Upper lobe of left lung (tissue), 6 donors: ENCODE results near the gene CDH13. TPM values are rescaled to one million over a fixed set of nuclear protein-coding genes. Genes with fewer than 3 reads are reported as not detected.

Experiments
- ATAC-seq, 2 donors: fragments of 200-7000 bp; cut with Tn5 transposase; one replicate each; pipeline ENCODE4 v1.9.1; 2022; ENCODE audit warnings: mild to moderate bottlenecking in 2 of 2, moderate library complexity in 2 of 2; ENCODE audit not compliant: low FRiP score in 2 of 2
- DNase-seq, 2 donors: peaks; one replicate each; pipeline ENCODE4 v3.0.0-alpha.2; 2019 to 2020
- H3K27ac ChIP-seq, 4 donors: fragments of 200-600 bp; sonication (generic); one replicate each; pipeline ENCODE4 v1.5.1; 2016 to 2019
- H3K27me3 ChIP-seq, 4 donors: fragments of 200-600 bp; sonication (generic); one replicate each; pipeline ENCODE4 v1.5.1; 2017 to 2019
- H3K36me3 ChIP-seq, 4 donors: fragments of 200-600 bp; sonication (generic); one replicate each; pipeline ENCODE4 v1.5.1; 2016 to 2019
- H3K4me1 ChIP-seq, 4 donors: fragments of 200-600 bp; sonication (generic); one replicate each; pipeline ENCODE4 v1.5.1; 2018 to 2019
- H3K4me3 ChIP-seq, 4 donors: fragments of 200-600 bp; sonication (generic); one replicate each; pipeline ENCODE4 v1.5.1; 2017 to 2019; ENCODE audit warnings: mild to moderate bottlenecking in 2 of 4, moderate library complexity in 1 of 4
- H3K9me3 ChIP-seq, 4 donors: fragments of 200-600 bp; sonication (generic); one replicate each; pipeline ENCODE4 v1.5.1; 2018 to 2019
- EP300 ChIP-seq, 4 donors: sonication (generic); formaldehyde crosslinking; IDR thresholded peaks; one replicate each; pipeline ENCODE4 v1.5.1; 2017; ENCODE audit warnings: antibody characterized with exemption in 4 of 4, control low read depth in 2 of 4
- POLR2A ChIP-seq, 4 donors: fragments of 450-650 bp; IDR thresholded peaks; one replicate each; pipeline ENCODE4 v1.5.1; 2016 to 2017; ENCODE audit warnings: antibody characterized with exemption in 4 of 4, mild to moderate bottlenecking in 2 of 4
- POLR2AphosphoS5 ChIP-seq, 2 donors: sonication (generic); formaldehyde crosslinking; IDR thresholded peaks; one replicate each; pipeline ENCODE4 v1.5.1; 2017; ENCODE audit warnings: antibody characterized with exemption in 2 of 2
- WGBS, 2 donors: methylation state at CpG; one replicate each; pipeline ENCODE4 v1.1.5; 2017 to 2018; 5-methylcytosine and 5-hydroxymethylcytosine counted together
- total RNA-seq, 6 donors: library from RNA; depleted of rRNA in 4 of 6; stranded (reverse); fragments of >200 nt in 4 of 6; gene quantifications; one replicate each; pipeline versions ENCODE4 v1.1.0 to v1.2.1, GENCODE V29; 2016 to 2021
- TF ChIP-seq, protein P1 (sequence below), 6 experiments: fragments of 450-650 bp in 4 of 6; fragments of 200-600 bp in 2 of 6; sonication (generic) in 2 of 6; IDR thresholded peaks; one replicate each; pipeline ENCODE4 v1.5.1; 2016 to 2019; ENCODE audit warnings: antibody characterized with exemption in 6 of 6
- donor health status: DM: no; HTN: no; CAD: no; lungs with moderate emphysema.
- donor health status: DM: no; HTN: yes; CAD: no; lungs with severe emphysema.

The CDH13 gene
- total RNA-seq, 6 donors from 2014 or later: 11.3 to 39.8 (median 19.9) TPM

DNA sequence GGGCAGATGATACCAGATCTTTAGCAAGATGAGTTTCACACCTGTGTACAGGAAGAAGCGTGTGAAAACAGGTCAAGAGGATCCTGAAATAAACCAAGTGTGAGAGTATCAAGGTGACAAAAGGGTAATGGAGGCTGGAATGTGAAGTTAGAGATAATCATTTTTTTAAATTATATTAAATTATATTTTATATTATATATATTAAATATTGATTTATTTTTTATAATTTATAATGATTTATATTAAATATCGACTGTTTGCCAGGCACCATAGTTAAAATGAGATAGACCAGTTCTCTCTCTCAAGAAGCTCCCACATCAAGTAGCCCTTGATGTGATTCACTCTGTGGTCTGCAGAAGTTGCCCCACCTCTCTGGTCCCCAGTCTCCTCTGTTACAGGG lies 820.8 kb downstream of the CDH13 start:
- H3K36me3 ChIP-seq: no peaks in the 10 kb centered on the region
- no peak for ATAC-seq
- H3K27ac ChIP-seq: no peak overlapping the region
- no peak overlapping the region for H3K4me3 ChIP-seq
- H3K4me1 ChIP-seq: no peaks in the 10 kb centered on the region
- H3K27me3 ChIP-seq: no peaks in the 10 kb centered on the region
- TF ChIP-seq POLR2AphosphoS5 (IDR thresholded peaks at IDR 0.05) (no peak), EP300 (IDR thresholded peaks at IDR 0.05) (no peak), POLR2A (IDR thresholded peaks at IDR 0.05) (no peak)
- TF ChIP-seq, protein P1, sequence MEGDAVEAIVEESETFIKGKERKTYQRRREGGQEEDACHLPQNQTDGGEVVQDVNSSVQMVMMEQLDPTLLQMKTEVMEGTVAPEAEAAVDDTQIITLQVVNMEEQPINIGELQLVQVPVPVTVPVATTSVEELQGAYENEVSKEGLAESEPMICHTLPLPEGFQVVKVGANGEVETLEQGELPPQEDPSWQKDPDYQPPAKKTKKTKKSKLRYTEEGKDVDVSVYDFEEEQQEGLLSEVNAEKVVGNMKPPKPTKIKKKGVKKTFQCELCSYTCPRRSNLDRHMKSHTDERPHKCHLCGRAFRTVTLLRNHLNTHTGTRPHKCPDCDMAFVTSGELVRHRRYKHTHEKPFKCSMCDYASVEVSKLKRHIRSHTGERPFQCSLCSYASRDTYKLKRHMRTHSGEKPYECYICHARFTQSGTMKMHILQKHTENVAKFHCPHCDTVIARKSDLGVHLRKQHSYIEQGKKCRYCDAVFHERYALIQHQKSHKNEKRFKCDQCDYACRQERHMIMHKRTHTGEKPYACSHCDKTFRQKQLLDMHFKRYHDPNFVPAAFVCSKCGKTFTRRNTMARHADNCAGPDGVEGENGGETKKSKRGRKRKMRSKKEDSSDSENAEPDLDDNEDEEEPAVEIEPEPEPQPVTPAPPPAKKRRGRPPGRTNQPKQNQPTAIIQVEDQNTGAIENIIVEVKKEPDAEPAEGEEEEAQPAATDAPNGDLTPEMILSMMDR (IDR thresholded peaks at IDR 0.05): no peak
- no peak for DNase-seq
- no peaks in the 10 kb centered on the region for H3K9me3 ChIP-seq
- WGBS, 2 donors: 33 to 62% methylated on average over 2 of the region's 2 CpGs

DNA sequence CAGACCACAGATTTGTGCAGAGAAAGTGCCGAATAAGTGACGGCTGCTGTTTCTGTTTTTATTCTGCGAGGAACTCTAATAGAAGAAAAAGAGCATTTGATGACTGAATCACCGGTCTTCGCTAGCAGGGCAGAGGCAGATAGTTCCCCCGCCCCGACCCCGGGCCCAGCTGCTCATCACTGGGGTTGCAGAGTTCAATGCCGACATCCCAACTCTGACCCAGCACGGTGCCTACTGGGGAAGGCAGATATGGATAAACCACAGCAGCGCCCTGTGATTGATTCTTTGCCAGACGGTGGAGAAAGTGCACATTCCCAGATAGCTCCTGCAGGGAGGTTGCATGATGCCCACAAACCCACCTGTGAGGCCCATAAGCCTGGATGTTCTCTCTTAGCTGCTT lies 823.1 kb downstream of the CDH13 start:
- H3K9me3 ChIP-seq: no peaks in the 10 kb centered on the region
- no peaks in the 10 kb centered on the region for H3K4me1 ChIP-seq
- H3K27me3 ChIP-seq: no peaks in the 10 kb centered on the region
- TF ChIP-seq POLR2A (IDR thresholded peaks at IDR 0.05) (no peak), EP300 (IDR thresholded peaks at IDR 0.05) (no peak), POLR2AphosphoS5 (IDR thresholded peaks at IDR 0.05) (no peak)
- TF ChIP-seq, protein P1 (IDR thresholded peaks at IDR 0.05): no peak
- no peaks in the 10 kb centered on the region for H3K36me3 ChIP-seq
- H3K4me3 ChIP-seq: no peak overlapping the region
- H3K27ac ChIP-seq: no peak overlapping the region
- ATAC-seq: no peak
- WGBS, 2 donors: 84 to 89% methylated on average over 12 of the region's 12 CpGs
- peak in 1 of 2 donors; percentile 54 for DNase-seq

DNA sequence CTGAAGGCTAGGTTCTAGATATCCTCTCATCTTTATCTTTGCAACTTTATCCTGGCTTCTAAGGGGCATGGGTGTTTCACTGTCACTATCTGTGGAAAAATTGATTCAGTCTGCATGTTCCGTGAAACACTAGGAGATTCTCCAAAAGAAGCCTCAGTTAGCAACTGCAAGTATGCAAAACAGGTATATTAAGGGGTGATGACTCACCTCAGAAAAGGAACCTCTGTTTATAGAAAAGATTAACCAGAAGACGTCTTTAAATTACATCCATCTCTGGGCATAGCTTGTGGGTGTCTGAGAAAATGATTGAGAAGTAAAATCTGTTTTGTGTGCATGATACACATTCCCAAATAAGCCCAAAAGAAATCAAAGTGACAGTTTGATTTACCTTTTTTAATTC lies 827.2 kb downstream of the CDH13 start:
- Histone ChIP-seq H3K4me1 (no peaks in the 10 kb centered on the region), H3K36me3 (no peaks in the 10 kb centered on the region), H3K9me3 (no peaks in the 10 kb centered on the region), H3K27ac (no peak overlapping the region), H3K4me3 (no peak overlapping the region), H3K27me3 (no peaks in the 10 kb centered on the region)
- 52 to 64% methylated on average over 2 of the region's 2 CpGs for WGBS, 2 donors
- DNase-seq (no peak), ATAC-seq (no peak)
- TF ChIP-seq POLR2AphosphoS5 (IDR thresholded peaks at IDR 0.05): no peak
- TF ChIP-seq, protein P1 (IDR thresholded peaks at IDR 0.05): no peak
- no peak for TF ChIP-seq POLR2A (IDR thresholded peaks at IDR 0.05)
- no peak for TF ChIP-seq EP300 (IDR thresholded peaks at IDR 0.05)

DNA sequence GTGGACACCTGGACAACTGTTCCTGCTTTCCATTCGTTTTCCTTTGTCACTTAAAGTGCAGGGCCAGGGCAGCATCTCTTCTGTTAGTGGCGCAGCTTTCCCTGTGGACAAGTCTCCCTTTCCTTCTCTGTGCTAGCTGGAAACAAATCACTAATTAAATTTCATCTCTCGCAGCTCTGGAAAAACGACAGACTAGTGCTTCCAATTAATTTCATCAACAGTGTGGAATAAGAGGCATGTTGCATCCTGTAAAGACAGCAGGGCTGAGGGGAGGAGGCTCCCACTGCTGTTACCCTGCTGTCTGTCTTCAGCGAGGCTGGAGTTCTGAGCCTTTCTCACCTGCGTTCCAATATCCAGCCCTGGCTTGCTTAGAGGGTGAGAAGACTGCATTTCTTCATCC lies 828.9 kb downstream of the CDH13 start:
- no peak overlapping the region for H3K27ac ChIP-seq
- no peaks in the 10 kb centered on the region for H3K36me3 ChIP-seq
- H3K4me1 ChIP-seq: no peaks in the 10 kb centered on the region
- no peak for ATAC-seq
- H3K9me3 ChIP-seq: no peaks in the 10 kb centered on the region
- no peak for DNase-seq
- WGBS, 2 donors: 77 to 80% methylated on average over 4 to 6 of the region's 6 CpGs
- no peak for TF ChIP-seq POLR2AphosphoS5 (IDR thresholded peaks at IDR 0.05)
- TF ChIP-seq, protein P1 (IDR thresholded peaks at IDR 0.05): no peak
- TF ChIP-seq EP300 (IDR thresholded peaks at IDR 0.05): no peak
- TF ChIP-seq POLR2A (IDR thresholded peaks at IDR 0.05): no peak
- no peaks in the 10 kb centered on the region for H3K27me3 ChIP-seq
- no peak overlapping the region for H3K4me3 ChIP-seq

DNA sequence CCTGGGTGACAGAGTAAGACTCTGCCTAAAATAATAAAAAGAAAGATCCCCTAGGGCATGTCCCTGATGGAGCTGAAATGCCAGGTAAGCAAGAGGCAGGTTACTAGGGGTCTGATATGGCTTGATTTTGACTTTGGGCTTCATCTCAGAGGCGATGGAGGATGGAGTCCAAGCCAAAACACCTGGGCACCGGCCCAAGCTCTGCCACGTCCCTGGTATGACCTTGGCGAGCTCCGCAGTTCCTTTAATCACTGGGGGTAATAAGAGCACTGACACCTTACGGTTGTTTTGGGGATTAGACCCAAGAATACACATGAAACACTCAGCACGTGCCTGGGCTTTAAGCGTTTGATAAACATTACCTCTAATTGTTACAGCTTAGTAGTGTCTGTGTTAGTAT lies 830.2 kb downstream of the CDH13 start:
- Histone ChIP-seq H3K36me3 (no peaks in the 10 kb centered on the region), H3K4me1 (no peaks in the 10 kb centered on the region), H3K27ac (no peak overlapping the region), H3K27me3 (no peaks in the 10 kb centered on the region), H3K4me3 (no peak overlapping the region), H3K9me3 (no peaks in the 10 kb centered on the region)
- DNase-seq: no peak
- 69 to 79% methylated on average over 7 to 8 of the region's 8 CpGs for WGBS, 2 donors
- no peak for ATAC-seq
- TF ChIP-seq POLR2A (IDR thresholded peaks at IDR 0.05): no peak
- TF ChIP-seq, protein P1 (IDR thresholded peaks at IDR 0.05): no peak
- TF ChIP-seq EP300 (IDR thresholded peaks at IDR 0.05): no peak
- TF ChIP-seq POLR2AphosphoS5 (IDR thresholded peaks at IDR 0.05): no peak
